ENCODE measurements around the gene WFDC10A. TPM values are rescaled to one million over a fixed set of nuclear protein-coding genes. Genes with fewer than 3 reads are reported as not detected.
"Not testable (repeated sequence)": the region's sequence is repeated elsewhere in the genome, so short reads cannot be mapped to it uniquely, and the experiment has no call there.

WFDC10A gene
- polyA plus RNA-seq (ENCODE audit: low read depth in 6 of 6), result not detected

DNA sequence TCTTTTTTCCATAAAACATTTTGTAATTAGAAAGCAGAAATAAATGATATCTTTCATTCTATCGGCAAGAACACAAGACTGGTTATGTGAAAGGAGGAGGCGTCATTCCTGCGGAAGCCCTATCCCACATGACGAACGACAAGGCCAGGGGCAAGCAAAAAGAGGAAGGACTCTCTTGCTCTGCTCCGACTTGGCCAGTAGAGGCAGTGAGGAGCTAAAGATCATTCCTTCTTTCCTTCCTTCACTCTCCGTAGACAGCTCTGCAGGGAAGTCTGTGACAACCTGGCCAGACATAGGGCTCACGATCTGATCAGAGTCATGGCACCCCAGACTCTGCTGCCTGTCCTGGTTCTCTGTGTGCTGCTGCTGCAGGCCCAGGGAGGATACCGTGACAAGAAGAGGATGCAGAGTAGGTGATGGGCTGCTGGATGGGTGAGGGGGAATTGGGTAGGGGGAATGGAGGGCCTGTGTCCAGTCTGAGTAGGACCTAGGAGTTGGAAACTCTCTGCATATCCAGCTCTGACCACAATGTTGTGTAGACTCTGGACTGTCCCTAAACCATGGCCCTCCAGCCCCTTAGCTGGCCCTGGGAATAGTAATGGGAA lies at the start of gene WFDC10A:
WFDC10A (plus strand) TSS at position 244 of the 605 bp plus-strand sequence; CDS start at position 319, 75 bp downstream.
- Mint-ChIP-seq H3K27ac (peak within 1 kb of the TSS in 2 of 6 donors; percentile 5 to 44), H3K4me1 (peaks cover 0 to 9% (median 0%) of the 10 kb centered on the region in 3 donors), H3K9me3 (peaks cover 0 to 15% (median 8%) of the 10 kb centered on the region in 7 donors), H3K27me3 (peaks cover 30 to 40% (median 35%) of the 10 kb centered on the region in 3 donors), H3K36me3 (no peaks in the 10 kb centered on the region), H3K4me3 (peak within 1 kb of the TSS in 1 of 8 donors; percentile 29)
- DNase-seq, result peak; percentile 18
- peak; percentile 87 to 93 for ATAC-seq (ENCODE audit: low read depth in 2 of 2)

DNA sequence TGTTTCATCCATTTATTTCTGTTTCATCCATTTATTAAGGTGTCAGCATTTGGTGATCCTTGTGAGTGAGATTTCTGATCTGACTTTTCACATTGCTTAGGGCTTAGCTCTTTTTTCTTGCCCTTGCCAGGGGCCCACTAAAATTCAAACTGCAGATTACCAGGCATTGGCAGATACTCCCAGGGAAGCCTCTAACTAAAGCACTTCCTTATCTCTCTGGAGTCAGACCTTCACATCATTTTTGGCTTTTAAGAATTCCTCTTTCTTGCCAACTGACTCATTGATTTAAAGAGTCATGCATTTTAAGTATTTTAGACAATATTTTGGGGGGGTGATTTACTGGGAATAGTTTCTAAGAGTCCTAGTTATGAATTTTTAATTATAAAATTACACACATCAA lies 47.8 kb upstream of the WFDC10A start:
- H3K4me1 Mint-ChIP-seq, result no peaks in the 10 kb centered on the region
- H3K27me3 Mint-ChIP-seq, result peaks cover 17 to 27% (median 22%) of the 10 kb centered on the region in 3 donors
- ATAC-seq (ENCODE audit: low read depth in 2 of 2) (no peak), DNase-seq (no peak)
- peaks cover 0 to 3% (median 0%) of the 10 kb centered on the region in 7 donors for H3K9me3 Mint-ChIP-seq
- H3K4me3 Mint-ChIP-seq, result no peak overlapping the region
- no peaks in the 10 kb centered on the region for H3K36me3 Mint-ChIP-seq
- H3K27ac Mint-ChIP-seq, result peak overlapping the region in 1 of 6 donors; percentile 24

DNA sequence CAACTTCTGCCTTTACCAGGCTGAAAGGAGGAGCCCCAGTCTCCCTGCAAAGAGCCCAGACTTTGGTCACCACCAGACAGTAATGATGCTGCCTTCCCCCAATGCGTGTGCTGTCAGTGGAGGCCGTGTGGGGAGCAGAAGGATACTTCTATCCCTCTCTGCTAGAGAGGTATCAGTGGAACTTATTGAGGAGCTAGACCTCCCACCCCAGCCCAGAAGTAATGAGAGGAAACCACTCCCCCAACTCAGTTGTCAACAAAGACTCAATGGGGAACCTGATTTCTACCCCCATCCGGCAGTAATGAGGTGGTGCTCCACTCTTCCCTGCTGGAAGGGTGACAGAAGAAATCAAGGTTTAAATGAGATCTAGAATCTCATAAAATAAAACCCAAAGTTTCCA lies 46.0 kb upstream of the WFDC10A start:
- Mint-ChIP-seq H3K4me3 (no peak overlapping the region), H3K36me3 (no peaks in the 10 kb centered on the region), H3K27ac (no peak overlapping the region), H3K9me3 (peaks cover 0 to 3% (median 0%) of the 10 kb centered on the region in 7 donors), H3K27me3 (peaks cover 17 to 35% (median 22%) of the 10 kb centered on the region in 3 donors), H3K4me1 (no peaks in the 10 kb centered on the region)
- ATAC-seq (ENCODE audit: low read depth in 2 of 2), result no peak
- DNase-seq, result no peak

DNA sequence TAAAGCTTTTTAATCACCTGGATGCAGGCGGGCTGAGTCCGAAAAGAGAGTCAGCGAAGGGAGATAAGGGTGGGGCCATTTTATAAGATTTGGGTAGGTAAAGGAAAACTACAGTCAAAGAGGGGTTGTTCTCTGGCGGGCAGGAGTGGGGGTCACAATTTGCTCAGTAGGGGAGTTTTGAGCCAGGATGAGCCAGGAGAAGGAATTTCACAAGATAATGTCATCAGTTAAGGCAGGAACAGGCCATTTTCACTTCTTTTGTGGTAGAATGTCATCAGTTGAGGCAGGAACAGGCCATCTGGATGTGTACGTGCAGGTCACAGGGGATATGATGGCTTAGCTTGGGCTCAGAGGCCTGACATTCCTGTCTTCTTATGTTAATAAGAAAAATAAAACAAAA lies 45.2 kb upstream of the WFDC10A start:
- H3K36me3 Mint-ChIP-seq; H3K9me3 Mint-ChIP-seq; ATAC-seq (ENCODE audit: low read depth in 2 of 2); H3K4me1 Mint-ChIP-seq; H3K4me3 Mint-ChIP-seq; DNase-seq; H3K27ac Mint-ChIP-seq: not testable (repeated sequence)
- peaks cover 16 to 34% (median 18%) of the 10 kb centered on the region in 3 donors for H3K27me3 Mint-ChIP-seq

DNA sequence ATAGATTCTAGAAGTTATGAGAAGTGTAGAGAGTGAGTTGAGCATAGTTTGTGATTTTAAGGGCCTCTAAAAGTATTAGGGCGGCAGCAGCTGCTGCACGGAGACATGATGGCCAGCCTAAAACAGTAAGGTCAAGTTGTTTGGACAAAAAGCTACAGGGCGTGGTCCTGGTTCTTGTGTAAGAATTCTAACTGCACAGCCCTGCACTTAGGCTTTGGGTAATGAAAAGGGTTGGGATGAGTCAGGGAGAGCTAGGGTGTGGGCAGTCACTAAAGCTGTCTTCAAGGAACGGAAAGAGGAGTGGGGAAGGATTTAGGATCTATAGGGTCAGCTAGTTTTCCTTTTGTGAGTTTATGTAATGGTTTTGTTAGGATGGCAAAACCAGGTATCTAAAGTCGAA lies 43.6 kb upstream of the WFDC10A start:
- not testable (repeated sequence) for H3K36me3 Mint-ChIP-seq; H3K4me3 Mint-ChIP-seq; DNase-seq; H3K27ac Mint-ChIP-seq; H3K9me3 Mint-ChIP-seq; H3K4me1 Mint-ChIP-seq; ATAC-seq (ENCODE audit: low read depth in 2 of 2)
- peaks cover 1 to 22% (median 10%) of the 10 kb centered on the region in 3 donors for H3K27me3 Mint-ChIP-seq

DNA sequence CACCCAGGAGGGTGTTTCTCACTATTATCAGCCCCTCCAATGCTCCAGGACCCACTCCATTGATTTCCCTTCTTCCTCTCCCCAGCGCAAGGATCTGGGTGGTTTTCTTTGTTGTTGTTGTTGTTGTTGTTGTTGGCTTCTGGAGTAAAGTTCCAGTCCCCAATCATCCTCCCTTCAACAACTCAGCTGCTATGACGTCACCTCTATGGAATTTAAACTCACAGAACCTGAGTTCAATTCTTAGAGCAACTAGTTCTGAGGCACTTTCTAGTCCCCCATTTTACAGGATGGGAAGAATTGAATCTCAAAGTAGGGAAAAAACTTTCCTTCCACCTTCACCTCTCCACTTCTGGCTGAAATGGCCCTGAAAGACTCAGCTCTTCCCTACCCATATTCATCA lies 40.7 kb upstream of the WFDC10A start:
- peaks cover 8 to 32% (median 20%) of the 10 kb centered on the region in 3 donors for H3K27me3 Mint-ChIP-seq
- ATAC-seq (ENCODE audit: low read depth in 2 of 2) (no peak), DNase-seq (no peak)
- no peaks in the 10 kb centered on the region for H3K4me1 Mint-ChIP-seq
- peaks cover 0 to 5% (median 0%) of the 10 kb centered on the region in 7 donors for H3K9me3 Mint-ChIP-seq
- H3K4me3 Mint-ChIP-seq, result no peak overlapping the region
- no peak overlapping the region for H3K27ac Mint-ChIP-seq
- H3K36me3 Mint-ChIP-seq, result no peaks in the 10 kb centered on the region

DNA sequence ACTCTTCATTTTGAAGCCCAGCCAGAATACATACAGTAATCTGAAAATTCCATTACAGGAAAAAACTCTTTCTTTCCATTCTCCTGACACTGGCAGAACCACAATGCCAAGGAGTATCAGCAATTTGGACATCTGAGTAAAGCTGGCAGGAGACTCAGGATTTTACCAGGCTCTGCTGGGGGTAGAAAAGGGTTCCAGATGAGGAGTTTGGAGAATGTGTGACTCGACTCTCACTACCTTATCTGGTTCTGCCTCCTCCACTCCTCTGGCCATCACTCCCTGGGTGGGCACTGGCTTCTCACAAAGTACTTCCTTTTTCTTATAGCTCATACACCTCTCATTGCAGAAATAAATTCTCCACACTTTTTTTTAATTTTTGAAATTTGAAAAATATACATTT lies 39.8 kb upstream of the WFDC10A start:
- no peak for ATAC-seq (ENCODE audit: low read depth in 2 of 2)
- H3K27ac Mint-ChIP-seq, result no peak overlapping the region
- DNase-seq, result no peak
- H3K9me3 Mint-ChIP-seq, result peaks cover 0 to 5% (median 0%) of the 10 kb centered on the region in 7 donors
- peaks cover 15 to 39% (median 23%) of the 10 kb centered on the region in 3 donors for H3K27me3 Mint-ChIP-seq
- no peak overlapping the region for H3K4me3 Mint-ChIP-seq
- H3K36me3 Mint-ChIP-seq, result no peaks in the 10 kb centered on the region
- H3K4me1 Mint-ChIP-seq, result no peaks in the 10 kb centered on the region

DNA sequence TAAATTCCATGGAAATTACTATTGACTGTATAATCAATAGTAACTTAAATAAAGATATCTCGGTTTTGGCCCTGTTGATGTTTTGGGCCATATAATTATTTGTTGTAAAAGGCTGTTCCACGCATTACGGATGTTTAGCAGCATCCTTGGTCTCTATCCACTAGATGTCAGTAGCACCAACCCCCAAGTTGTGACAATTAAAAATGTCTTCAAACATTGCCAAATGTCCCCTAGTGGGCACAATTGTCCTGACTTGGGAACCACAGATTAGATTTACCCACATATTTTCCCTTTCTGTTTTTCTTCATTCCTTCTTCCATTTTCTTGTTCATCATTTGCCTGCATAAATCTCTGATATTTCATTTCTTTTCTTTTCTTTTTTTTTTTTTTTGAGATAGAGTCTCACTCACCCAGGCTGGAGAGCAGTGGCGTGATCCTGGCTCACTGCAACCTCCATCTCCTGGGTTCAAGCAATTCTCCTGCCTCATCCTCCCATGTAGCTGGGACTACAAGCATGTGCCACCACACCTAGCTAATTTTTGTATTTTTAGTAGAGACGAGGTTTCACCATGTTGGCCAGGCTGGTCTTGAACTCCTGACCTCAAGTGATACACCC lies 36.9 kb upstream of the WFDC10A start:
- Mint-ChIP-seq H3K9me3 (peaks cover 0 to 5% (median 0%) of the 10 kb centered on the region in 7 donors), H3K27ac (no peak overlapping the region), H3K4me1 (no peaks in the 10 kb centered on the region), H3K4me3 (no peak overlapping the region), H3K36me3 (no peaks in the 10 kb centered on the region), H3K27me3 (peaks cover 23 to 44% (median 33%) of the 10 kb centered on the region in 3 donors)
- ATAC-seq (ENCODE audit: low read depth in 2 of 2) (peak; percentile 71 to 78), DNase-seq (peak; percentile 39)

DNA sequence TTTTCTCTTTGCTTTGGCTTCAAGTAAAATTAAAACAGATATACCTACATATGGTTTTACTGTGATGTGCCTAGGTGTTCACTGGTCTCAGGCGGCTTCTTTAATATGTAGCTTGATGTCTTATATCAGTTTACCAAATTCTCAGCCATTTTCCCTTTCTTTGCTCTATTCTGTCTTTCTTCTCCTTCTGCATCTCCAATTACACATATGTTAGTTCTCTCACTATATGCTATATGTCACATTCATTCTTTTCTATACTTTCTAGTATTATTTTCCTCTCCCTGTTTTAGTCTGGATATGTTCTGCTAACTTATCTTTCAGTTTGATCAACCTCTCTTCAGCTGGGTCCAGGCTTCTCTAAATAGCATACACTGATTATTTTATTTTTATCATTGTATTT lies 36.0 kb upstream of the WFDC10A start:
- Mint-ChIP-seq H3K27ac (no peak overlapping the region), H3K27me3 (peaks cover 31 to 45% (median 38%) of the 10 kb centered on the region in 3 donors), H3K36me3 (no peaks in the 10 kb centered on the region)

DNA sequence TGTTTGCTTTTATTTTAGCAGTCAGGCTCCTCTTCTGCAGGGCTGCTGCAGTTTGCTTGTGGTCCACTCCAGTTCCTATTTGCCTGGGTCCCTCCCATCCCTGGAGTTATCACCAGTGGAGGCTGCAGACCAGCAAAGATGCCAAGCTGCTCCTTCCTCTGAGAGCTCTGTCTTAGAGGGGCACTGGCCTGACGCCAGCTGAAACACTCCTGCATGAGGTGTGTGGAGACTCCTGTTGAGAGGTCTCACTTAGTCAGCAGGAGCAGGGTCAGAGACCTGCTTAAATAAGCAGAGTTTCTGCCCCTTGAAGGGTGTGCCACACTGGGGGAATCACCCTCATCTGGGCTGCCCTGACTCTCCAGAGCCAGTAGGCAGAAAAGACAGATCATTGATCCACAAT lies 34.3 kb upstream of the WFDC10A start:
- DNase-seq, result no peak
- no peaks in the 10 kb centered on the region for H3K36me3 Mint-ChIP-seq
- peaks cover 33 to 43% (median 40%) of the 10 kb centered on the region in 3 donors for H3K27me3 Mint-ChIP-seq
- no peak overlapping the region for H3K27ac Mint-ChIP-seq
- ATAC-seq (ENCODE audit: low read depth in 2 of 2), result no peak
- H3K4me3 Mint-ChIP-seq, result no peak overlapping the region
- peaks cover 0 to 5% (median 0%) of the 10 kb centered on the region in 7 donors for H3K9me3 Mint-ChIP-seq
- H3K4me1 Mint-ChIP-seq, result no peaks in the 10 kb centered on the region

More for the DNA sequence above, 36.0 kb upstream of the WFDC10A start:
- Mint-ChIP-seq H3K4me3 (no peak overlapping the region), H3K4me1 (no peaks in the 10 kb centered on the region), H3K9me3 (peaks cover 0 to 5% (median 0%) of the 10 kb centered on the region in 7 donors)
- DNase-seq (no peak), ATAC-seq (ENCODE audit: low read depth in 2 of 2) (no peak)

DNA sequence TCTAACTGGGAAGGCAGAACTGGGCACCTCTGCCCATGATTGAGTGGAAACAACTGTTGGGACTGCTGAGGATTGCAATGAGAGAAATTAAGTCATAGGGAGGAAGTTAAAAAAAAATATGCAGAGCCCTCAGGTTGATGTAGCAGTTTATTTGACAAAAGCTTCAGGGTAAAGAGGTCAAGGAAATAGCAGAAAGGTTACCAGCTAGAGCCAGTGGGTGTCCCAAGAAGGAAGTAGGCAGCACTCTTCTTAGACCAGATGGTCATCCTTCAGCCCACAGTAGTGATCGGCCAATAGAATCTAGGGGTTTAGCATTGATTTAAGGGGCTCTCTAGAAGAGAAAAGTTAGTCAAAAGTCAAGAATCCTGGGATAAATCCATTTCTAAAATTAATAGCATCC lies 21.7 kb upstream of the WFDC10A start:
- ATAC-seq (ENCODE audit: low read depth in 2 of 2) (no peak), DNase-seq (no peak)
- no peaks in the 10 kb centered on the region for H3K4me1 Mint-ChIP-seq
- H3K9me3 Mint-ChIP-seq, result peaks cover 5 to 37% (median 20%) of the 10 kb centered on the region in 7 donors
- no peak overlapping the region for H3K27ac Mint-ChIP-seq
- no peak overlapping the region for H3K4me3 Mint-ChIP-seq
- peaks cover 37 to 62% (median 59%) of the 10 kb centered on the region in 3 donors for H3K27me3 Mint-ChIP-seq
- H3K36me3 Mint-ChIP-seq, result peaks cover 13% of the 10 kb centered on the region in 2 donors

DNA sequence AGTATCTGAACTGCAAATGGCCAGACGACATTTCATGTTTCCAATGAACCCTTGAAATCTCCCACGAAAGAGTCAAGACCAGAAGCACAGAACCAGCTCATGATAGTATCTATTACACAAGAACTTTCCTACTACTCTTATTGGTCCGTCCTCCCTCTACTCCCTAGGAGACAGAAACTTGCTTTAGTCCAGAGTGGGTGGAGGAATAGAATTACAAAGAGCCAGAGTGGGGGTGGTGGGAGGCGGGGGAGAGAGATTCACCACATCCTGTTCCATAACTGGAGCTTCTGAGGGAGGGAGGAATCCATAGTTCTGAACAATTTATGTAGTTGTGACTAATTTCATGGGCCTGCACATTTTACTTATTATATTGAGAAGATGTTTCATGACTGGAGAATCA lies 18.5 kb upstream of the WFDC10A start:
- peaks cover 53 to 77% (median 65%) of the 10 kb centered on the region in 3 donors for H3K27me3 Mint-ChIP-seq
- DNase-seq (no peak), ATAC-seq (ENCODE audit: low read depth in 2 of 2) (no peak)
- no peak overlapping the region for H3K4me3 Mint-ChIP-seq
- H3K4me1 Mint-ChIP-seq, result no peaks in the 10 kb centered on the region
- H3K27ac Mint-ChIP-seq, result no peak overlapping the region
- H3K36me3 Mint-ChIP-seq, result peaks cover 10 to 13% of the 10 kb centered on the region in 2 donors
- H3K9me3 Mint-ChIP-seq, result peaks cover 5 to 21% (median 13%) of the 10 kb centered on the region in 7 donors

DNA sequence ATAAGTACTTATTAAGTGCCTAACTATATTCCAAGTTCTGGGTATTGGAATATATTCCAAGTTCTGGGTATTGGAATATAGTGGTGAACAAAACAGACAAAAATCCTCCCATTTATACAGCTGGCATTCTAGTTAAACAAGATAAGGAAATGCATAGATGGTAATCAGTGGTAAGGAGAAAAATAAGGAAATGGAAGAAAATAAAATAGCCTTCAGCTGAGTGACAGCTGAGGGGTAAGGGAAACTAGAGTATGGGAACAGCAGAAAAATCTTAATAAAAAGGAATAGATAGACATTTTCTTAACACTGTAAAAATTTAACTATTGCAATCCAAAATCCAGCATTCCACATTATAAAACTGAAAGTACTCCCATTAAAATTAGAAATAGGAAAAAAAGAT lies 17.2 kb upstream of the WFDC10A start:
- DNase-seq (no peak), ATAC-seq (ENCODE audit: low read depth in 2 of 2) (no peak)
- Mint-ChIP-seq H3K4me3 (no peak overlapping the region), H3K27me3 (peaks cover 53 to 73% (median 58%) of the 10 kb centered on the region in 3 donors), H3K27ac (no peak overlapping the region), H3K9me3 (peaks cover 4 to 8% (median 6%) of the 10 kb centered on the region in 7 donors), H3K36me3 (peaks cover 8 to 13% of the 10 kb centered on the region in 2 donors), H3K4me1 (no peaks in the 10 kb centered on the region)

DNA sequence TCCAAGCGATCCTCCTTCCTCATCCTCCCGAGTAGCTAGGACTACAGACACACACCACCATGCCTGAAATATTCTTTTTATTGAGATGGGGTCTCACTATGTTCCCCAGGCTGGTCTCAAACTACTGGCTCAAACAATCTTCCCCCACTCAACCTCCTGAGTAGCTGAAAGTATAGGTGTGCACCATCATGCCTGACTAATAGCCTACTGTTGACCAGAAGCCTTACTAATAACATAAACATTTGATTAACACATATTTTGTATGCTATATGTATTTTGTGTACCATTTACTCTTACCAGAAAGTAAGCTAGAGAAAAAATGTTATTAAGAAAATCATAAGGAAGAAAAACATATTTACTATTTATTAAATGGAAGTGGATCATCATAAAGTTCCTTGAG lies 11.9 kb upstream of the WFDC10A start:
- DNase-seq (no peak), ATAC-seq (ENCODE audit: low read depth in 2 of 2) (no peak)
- peaks cover 0 to 8% of the 10 kb centered on the region in 2 donors for H3K36me3 Mint-ChIP-seq
- no peak overlapping the region for H3K27ac Mint-ChIP-seq
- H3K9me3 Mint-ChIP-seq, result peaks cover 0 to 7% (median 2%) of the 10 kb centered on the region in 7 donors
- H3K4me3 Mint-ChIP-seq, result no peak overlapping the region
- H3K27me3 Mint-ChIP-seq, result peaks cover 27 to 38% (median 30%) of the 10 kb centered on the region in 3 donors
- H3K4me1 Mint-ChIP-seq, result no peaks in the 10 kb centered on the region

Measured in naive B cell (primary cell).